ENCODE data around the gene MFSD6L.

MFSD6L gene
- total RNA-seq: 0.04 to 0.20 reads per million in 2 donors

GRCh38 chr17:8798846-8799569 is at the start of gene MFSD6L:
Gene MFSD6L, minus strand, starts transcription at chr17:8799365. Its CDS starts 245 bp downstream, at chr17:8799120.
- no peak for DNase-seq

- no peak for DNase-seq
Observed at GRCh38 chr17:8847891-8848290, 48.7 kb upstream of the MFSD6L start.

- no peak for DNase-seq
Observed at GRCh38 chr17:8846768-8847211, 47.6 kb upstream of the MFSD6L start.

GRCh38 chr17:8844229-8845218 is 45.4 kb upstream of the MFSD6L start:
- no peak for DNase-seq

- no peak for DNase-seq
Observed at GRCh38 chr17:8843344-8843743, 44.2 kb upstream of the MFSD6L start.

GRCh38 chr17:8841844-8842243 is 42.7 kb upstream of the MFSD6L start:
- DNase-seq: no peak

- DNase-seq: no peak
Observed at GRCh38 chr17:8839410-8839935, 40.3 kb upstream of the MFSD6L start.

- DNase-seq: no peak
Observed at GRCh38 chr17:8838551-8839095, 39.5 kb upstream of the MFSD6L start.

GRCh38 chr17:8837563-8838075 is 38.5 kb upstream of the MFSD6L start:
- no peak for DNase-seq

- DNase-seq: no peak
Observed at GRCh38 chr17:8836821-8837562, 37.8 kb upstream of the MFSD6L start.

- DNase-seq: no peak
Observed at GRCh38 chr17:8835631-8836364, 36.6 kb upstream of the MFSD6L start.

GRCh38 chr17:8835106-8835505 is 35.9 kb upstream of the MFSD6L start:
- DNase-seq: no peak

- DNase-seq: no peak
Observed at GRCh38 chr17:8832711-8833352, 33.7 kb upstream of the MFSD6L start.

- no peak for DNase-seq
Observed at GRCh38 chr17:8831234-8831849, 32.2 kb upstream of the MFSD6L start.

GRCh38 chr17:8830141-8830540 is 31.0 kb upstream of the MFSD6L start:
- no peak for DNase-seq

GRCh38 chr17:8829036-8829941 is 30.1 kb upstream of the MFSD6L start:
- no peak for DNase-seq

- DNase-seq: no peak
Observed at GRCh38 chr17:8828517-8828875, 29.3 kb upstream of the MFSD6L start.

GRCh38 chr17:8826808-8827435 is 27.8 kb upstream of the MFSD6L start:
- DNase-seq: no peak

- DNase-seq: no peak
Observed at GRCh38 chr17:8825802-8826201, 26.6 kb upstream of the MFSD6L start.

Measured in activated gamma-delta T cell (primary cell).